A549 (cell line): ENCODE results near the gene ASAP2. TPM values are rescaled to one million over a fixed set of nuclear protein-coding genes. Genes with fewer than 3 reads are reported as not detected.

Experiments
- ATAC-seq, 2 experiments: fragments of 200-7000 bp in 1 of 2; fragments of >200 bp in 1 of 2; cut with Nextera tagmentation in 1 of 2; cut with Tn5 transposase in 1 of 2; 3 replicates each; pipeline versions ENCODE4 v1.8.0 to v1.9.1; 2018 to 2020; ENCODE audit warnings: mild to moderate bottlenecking in 1 of 2, moderate library complexity in 1 of 2
- CTCF ChIA-PET: fragments of 300-600 bp; sonication (Branson Sonifier 250); formaldehyde crosslinking; extraction: SDS; loops from one replicate; lab custom pipeline; 2021; ENCODE audit warnings: antibody characterized with exemption, inconsistent platforms; lab: Yijun Ruan, JAX
- POLR2A ChIA-PET: fragments of 350-600 bp; formaldehyde crosslinking; extraction: SDS; loops from one replicate; lab custom pipeline; 2021; ENCODE audit warnings: antibody characterized with exemption, inconsistent platforms; lab: Yijun Ruan, JAX
- DNase-seq, 2 experiments: peaks; one replicate each; pipeline versions ENCODE4 v3.0.0 to v3.0.0-alpha.2; 2011 to 2016; ENCODE audit warnings: low read depth in 1 of 2, low spot score in 1 of 2
- FAIRE-seq: peaks from 2 replicates; lab custom pipeline; 2011; peaks lifted over from hg19 to GRCh38; lab: Jason Lieb, UNC
- H3K27ac ChIP-seq, 2 experiments: fragments of >200 bp; sonication (Bioruptor Twin); formaldehyde crosslinking; 3 replicates each; pipeline ENCODE4 v1.5.1; 2016 to 2017
- H3K4me1 ChIP-seq: fragments of >200 bp; sonication (Bioruptor Twin); formaldehyde crosslinking; 3 replicates; pipeline ENCODE4 v1.6.1; 2016
- H3K4me2 ChIP-seq: fragments of >200 bp; sonication (Bioruptor Twin); formaldehyde crosslinking; 3 replicates; pipeline ENCODE4 v1.6.1; 2016
- H3K4me3 ChIP-seq: fragments of >200 bp; sonication (Bioruptor Twin); formaldehyde crosslinking; 3 replicates; pipeline ENCODE4 v1.5.1; 2016
- H3K9me3 ChIP-seq: fragments of >200 bp; sonication (Bioruptor Twin); formaldehyde crosslinking; 3 replicates; pipeline ENCODE4 v1.6.1; 2016
- CBX2 ChIP-seq: fragments of 200-600 bp; sonication (generic); IDR thresholded peaks from 2 replicates; pipeline ENCODE4 v1.6.1; 2016; ENCODE audit warnings: low read depth, mild to moderate bottlenecking, borderline replicate concordance
- CBX8 ChIP-seq: fragments of 200-600 bp; sonication (generic); IDR thresholded peaks from 2 replicates; pipeline ENCODE4 v1.6.1; 2016
- EP300 ChIP-seq, 2 experiments: fragments of >200 bp; sonication (Bioruptor Twin); formaldehyde crosslinking; IDR thresholded peaks; 2 replicates in 1 of 2; 3 replicates in 1 of 2; pipeline ENCODE4 v1.6.1; 2016 to 2017
- ESRRA ChIP-seq: fragments of 150-350 bp; IDR thresholded peaks from 2 replicates; pipeline ENCODE4 v1.6.1; 2014; ENCODE audit warnings: mild to moderate bottlenecking, low read length, borderline replicate concordance
- FOXS1 ChIP-seq: fragments of 250-450 bp; sonication (Bioruptor Pico); IDR thresholded peaks from 2 replicates; pipeline ENCODE4 v1.5.0; 2020; ENCODE audit warnings: mild to moderate bottlenecking, moderate library complexity
- GATA3 ChIP-seq: IDR thresholded peaks from 2 replicates; pipeline ENCODE4 v1.6.1; 2012; ENCODE audit warnings: borderline replicate concordance
- HDAC2 ChIP-seq: fragments of 200-600 bp; sonication (generic); IDR thresholded peaks from 2 replicates; pipeline ENCODE4 v1.6.1; 2016
- HES2 ChIP-seq: fragments of >200 bp; sonication (Bioruptor Twin); formaldehyde crosslinking; IDR thresholded peaks from 2 replicates; pipeline ENCODE4 v1.6.1; 2016
- HEYL ChIP-seq: fragments of 250-450 bp; sonication (Bioruptor Pico); IDR thresholded peaks from 2 replicates; pipeline ENCODE4 v1.8.0; 2021; ENCODE audit warnings: mild to moderate bottlenecking, moderate library complexity
- HMGXB4 ChIP-seq: fragments of 250-450 bp; sonication (Bioruptor Pico); IDR thresholded peaks from 2 replicates; pipeline ENCODE4 v1.5.0; 2021; ENCODE audit warnings: mild to moderate bottlenecking, moderate library complexity, borderline replicate concordance
- HOXB5 ChIP-seq: fragments of 250-450 bp; sonication (Bioruptor Pico); IDR thresholded peaks from 2 replicates; pipeline ENCODE4 v1.5.0; 2020; ENCODE audit warnings: mild to moderate bottlenecking, moderate library complexity
- JUNB ChIP-seq: fragments of >200 bp; sonication (Bioruptor Twin); formaldehyde crosslinking; IDR thresholded peaks from 2 replicates; pipeline ENCODE4 v1.6.1; 2016
- KDM1A ChIP-seq: fragments of 200-600 bp; sonication (generic); IDR thresholded peaks from 2 replicates; pipeline ENCODE4 v1.6.1; 2016; ENCODE audit warnings: low read depth, mild to moderate bottlenecking
- MAFK ChIP-seq: fragments of 450-650 bp; IDR thresholded peaks from 2 replicates; pipeline ENCODE4 v1.6.1; 2014; ENCODE audit not compliant: partially characterized antibody
- MAX ChIP-seq: IDR thresholded peaks from 2 replicates; pipeline ENCODE4 v1.6.1; 2012
- MAZ ChIP-seq: fragments of 150-350 bp; IDR thresholded peaks from 2 replicates; pipeline ENCODE4 v1.6.1; 2014; ENCODE audit warnings: antibody characterized with exemption, low read depth, low read length, borderline replicate concordance
- MYC ChIP-seq: IDR thresholded peaks from 2 replicates; pipeline ENCODE4 v1.6.1; 2012; ENCODE audit warnings: mild to moderate bottlenecking, inconsistent platforms, low read length, improper control_type of control experiment, borderline replicate concordance
- NFE2L2 ChIP-seq: fragments of 150-350 bp; conservative IDR thresholded peaks from 2 replicates; pipeline ENCODE4 v1.6.1; 2014; ENCODE audit warnings: low read length
- NR3C1 ChIP-seq: fragments of >200 bp; sonication (Bioruptor Twin); formaldehyde crosslinking; IDR thresholded peaks from 3 replicates; pipeline ENCODE4 v1.6.1; 2017
- POLR2AphosphoS2 ChIP-seq: conservative IDR thresholded peaks from 2 replicates; pipeline ENCODE4 v1.6.1; 2012; ENCODE audit warnings: low read length, improper control_type of control experiment, inconsistent platforms
- RAD21 ChIP-seq, 2 experiments: fragments of >200 bp in 1 of 2; sonication (Bioruptor Twin) in 1 of 2; formaldehyde crosslinking in 1 of 2; IDR thresholded peaks in 1 of 2; conservative IDR thresholded peaks in 1 of 2; 2 replicates in 1 of 2; 3 replicates in 1 of 2; pipeline ENCODE4 v1.6.1; 2012 to 2018; ENCODE audit warnings: inconsistent platforms in 1 of 2
- RCOR1 ChIP-seq: fragments of 150-350 bp; IDR thresholded peaks from 2 replicates; pipeline ENCODE4 v1.6.1; 2014; ENCODE audit warnings: antibody characterized with exemption, low read length, low read depth
- SMC3 ChIP-seq: fragments of >200 bp; sonication (Bioruptor Twin); formaldehyde crosslinking; IDR thresholded peaks from 3 replicates; pipeline ENCODE4 v1.6.1; 2018; ENCODE audit warnings: inconsistent platforms
- TFCP2L1 ChIP-seq: fragments of 250-450 bp; sonication (Bioruptor Pico); IDR thresholded peaks from 2 replicates; pipeline ENCODE4 v1.5.0; 2021; ENCODE audit warnings: mild to moderate bottlenecking
- ZC3H11A ChIP-seq: fragments of 450-650 bp; IDR thresholded peaks from 2 replicates; pipeline ENCODE4 v1.6.1; 2014; ENCODE audit warnings: antibody characterized with exemption, mild to moderate bottlenecking
- ZSCAN20 ChIP-seq: fragments of 250-450 bp; sonication (Bioruptor Pico); IDR thresholded peaks from 2 replicates; pipeline ENCODE4 v1.8.0; 2022; ENCODE audit warnings: mild to moderate bottlenecking, moderate library complexity
- WGBS: methylation state at CpG from one replicate; pipeline ENCODE4 v1.1.6; 2017; ENCODE audit errors: missing lambda C conversion rate; 5-methylcytosine and 5-hydroxymethylcytosine counted together
- polyA plus RNA-seq, 4 experiments: library from polyadenylated mRNA; depleted of rRNA in 3 of 4; stranded (reverse); fragments of >200 nt; fragmentation: RNase III in 1 of 4; extraction: RNeasy Plus Mini Kit Qiagen cat#74134 plus additional on column Dnase treatment in 1 of 4; gene quantifications; 2 replicates in 3 of 4; 3 replicates in 1 of 4; pipeline ENCODE4 v1.2.3, GENCODE V29; 2011 to 2017
- TF ChIP-seq, protein P1 (sequence below): fragments of 250-450 bp; sonication (Bioruptor Pico); IDR thresholded peaks from 2 replicates; pipeline ENCODE4 v1.5.0; 2020; ENCODE audit warnings: low read depth, mild to moderate bottlenecking, moderate library complexity
- TF ChIP-seq, protein P2 (sequence below): fragments of 200-600 bp; sonication (generic); IDR thresholded peaks from 2 replicates; pipeline ENCODE4 v1.6.1; 2016; ENCODE audit warnings: antibody characterized with exemption, mild to moderate bottlenecking, moderate library complexity
- TF ChIP-seq, protein P3 (sequence below): IDR thresholded peaks from 2 replicates; pipeline ENCODE4 v1.6.1; 2012; ENCODE audit warnings: low read depth, borderline replicate concordance

Gene ASAP2
- polyA plus RNA-seq, 2 of the 4 experiments (the other 2 are of a cell fraction), result 17.8 to 27.9 TPM

DNA sequence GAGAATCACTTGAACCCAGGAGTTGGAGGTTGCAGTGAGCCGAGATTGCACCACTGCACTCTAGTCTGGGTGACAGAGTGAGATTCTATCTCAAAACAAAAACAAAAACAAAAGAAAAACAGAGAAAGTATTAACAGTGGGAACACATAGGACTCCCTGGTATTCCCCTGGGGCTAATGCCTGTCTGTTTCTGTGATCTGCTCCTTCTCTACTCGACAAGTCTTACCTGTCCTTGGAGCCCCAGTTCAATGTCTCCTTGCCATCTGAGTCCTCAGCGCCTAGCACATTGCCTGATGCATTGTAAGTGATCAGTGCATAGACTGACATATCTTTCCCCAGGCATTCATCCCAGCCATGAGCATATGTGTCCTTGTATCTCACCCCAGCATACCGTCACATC lies 85.8 kb downstream of the ASAP2 start:
- ATAC-seq, result no peak
- POLR2A ChIA-PET, result no interaction called here
- no peak for TF ChIP-seq MAX
- TF ChIP-seq EP300 (IDR thresholded peaks at IDR 0.05), result no peak
- no peak for TF ChIP-seq POLR2AphosphoS2
- TF ChIP-seq HES2, result no peak
- no peak for TF ChIP-seq HDAC2
- TF ChIP-seq KDM1A, result no peak
- TF ChIP-seq CBX2, result no peak
- TF ChIP-seq GATA3, result no peak
- no peak for TF ChIP-seq RCOR1
- TF ChIP-seq NFE2L2, result no peak
- no peak for TF ChIP-seq ZSCAN20 (CRISPR knock-in tag)
- TF ChIP-seq CBX8, result no peak
- no peak for TF ChIP-seq TFCP2L1 (CRISPR knock-in tag)
- no peak for TF ChIP-seq HOXB5
- no peak for TF ChIP-seq RAD21 (conservative IDR thresholded peaks at IDR 0.05 in 1 of 2, IDR thresholded peaks at IDR 0.05 in 1 of 2)
- TF ChIP-seq, protein P1, sequence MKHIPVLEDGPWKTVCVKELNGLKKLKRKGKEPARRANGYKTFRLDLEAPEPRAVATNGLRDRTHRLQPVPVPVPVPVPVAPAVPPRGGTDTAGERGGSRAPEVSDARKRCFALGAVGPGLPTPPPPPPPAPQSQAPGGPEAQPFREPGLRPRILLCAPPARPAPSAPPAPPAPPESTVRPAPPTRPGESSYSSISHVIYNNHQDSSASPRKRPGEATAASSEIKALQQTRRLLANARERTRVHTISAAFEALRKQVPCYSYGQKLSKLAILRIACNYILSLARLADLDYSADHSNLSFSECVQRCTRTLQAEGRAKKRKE (CRISPR knock-in tag), result no peak
- no peak for TF ChIP-seq MAFK

DNA sequence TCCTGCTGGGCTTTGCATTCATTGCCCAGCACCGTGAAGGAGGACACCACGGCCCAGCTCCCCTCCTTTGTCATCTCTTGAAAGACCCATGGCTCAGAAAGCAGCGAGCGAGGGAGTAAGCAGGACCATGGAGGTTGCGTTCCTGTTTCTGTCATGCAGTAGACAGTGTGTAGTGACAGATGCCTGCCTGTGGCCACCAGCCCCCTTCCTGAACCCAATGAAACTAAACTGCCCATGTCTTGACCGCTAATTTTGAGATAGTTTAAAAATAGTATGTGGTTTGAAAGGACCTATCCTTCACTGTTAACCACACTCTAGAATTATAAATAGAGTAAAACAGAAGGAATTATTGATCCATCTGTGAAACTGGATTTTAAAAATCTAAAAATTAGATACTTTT lies 88.2 kb downstream of the ASAP2 start:
- Histone ChIP-seq H3K27ac (no peak overlapping the region), H3K4me2 (no peak overlapping the region), H3K4me3 (no peak overlapping the region), H3K4me1 (peaks cover 4% of the 10 kb centered on the region; the same call in 1 of the 3 replicates), H3K9me3 (no peaks in the 10 kb centered on the region)
- no peak for DNase-seq
- no peak for ATAC-seq
- WGBS, result 88% methylated on average over 6 of the region's 6 CpGs
- FAIRE-seq, result no peak
- POLR2A ChIA-PET, result no interaction called here
- TF ChIP-seq KDM1A (no peak), MAZ (no peak), JUNB (no peak), HMGXB4 (no peak), NR3C1 (no peak), HEYL (no peak), ESRRA (no peak), FOXS1 (CRISPR knock-in tag) (no peak), ZC3H11A (no peak), MAFK (no peak), SMC3 (no peak), MYC (no peak), NFE2L2 (no peak)
- TF ChIP-seq, protein P2, sequence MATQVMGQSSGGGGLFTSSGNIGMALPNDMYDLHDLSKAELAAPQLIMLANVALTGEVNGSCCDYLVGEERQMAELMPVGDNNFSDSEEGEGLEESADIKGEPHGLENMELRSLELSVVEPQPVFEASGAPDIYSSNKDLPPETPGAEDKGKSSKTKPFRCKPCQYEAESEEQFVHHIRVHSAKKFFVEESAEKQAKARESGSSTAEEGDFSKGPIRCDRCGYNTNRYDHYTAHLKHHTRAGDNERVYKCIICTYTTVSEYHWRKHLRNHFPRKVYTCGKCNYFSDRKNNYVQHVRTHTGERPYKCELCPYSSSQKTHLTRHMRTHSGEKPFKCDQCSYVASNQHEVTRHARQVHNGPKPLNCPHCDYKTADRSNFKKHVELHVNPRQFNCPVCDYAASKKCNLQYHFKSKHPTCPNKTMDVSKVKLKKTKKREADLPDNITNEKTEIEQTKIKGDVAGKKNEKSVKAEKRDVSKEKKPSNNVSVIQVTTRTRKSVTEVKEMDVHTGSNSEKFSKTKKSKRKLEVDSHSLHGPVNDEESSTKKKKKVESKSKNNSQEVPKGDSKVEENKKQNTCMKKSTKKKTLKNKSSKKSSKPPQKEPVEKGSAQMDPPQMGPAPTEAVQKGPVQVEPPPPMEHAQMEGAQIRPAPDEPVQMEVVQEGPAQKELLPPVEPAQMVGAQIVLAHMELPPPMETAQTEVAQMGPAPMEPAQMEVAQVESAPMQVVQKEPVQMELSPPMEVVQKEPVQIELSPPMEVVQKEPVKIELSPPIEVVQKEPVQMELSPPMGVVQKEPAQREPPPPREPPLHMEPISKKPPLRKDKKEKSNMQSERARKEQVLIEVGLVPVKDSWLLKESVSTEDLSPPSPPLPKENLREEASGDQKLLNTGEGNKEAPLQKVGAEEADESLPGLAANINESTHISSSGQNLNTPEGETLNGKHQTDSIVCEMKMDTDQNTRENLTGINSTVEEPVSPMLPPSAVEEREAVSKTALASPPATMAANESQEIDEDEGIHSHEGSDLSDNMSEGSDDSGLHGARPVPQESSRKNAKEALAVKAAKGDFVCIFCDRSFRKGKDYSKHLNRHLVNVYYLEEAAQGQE, result no peak
- TF ChIP-seq, protein P3, sequence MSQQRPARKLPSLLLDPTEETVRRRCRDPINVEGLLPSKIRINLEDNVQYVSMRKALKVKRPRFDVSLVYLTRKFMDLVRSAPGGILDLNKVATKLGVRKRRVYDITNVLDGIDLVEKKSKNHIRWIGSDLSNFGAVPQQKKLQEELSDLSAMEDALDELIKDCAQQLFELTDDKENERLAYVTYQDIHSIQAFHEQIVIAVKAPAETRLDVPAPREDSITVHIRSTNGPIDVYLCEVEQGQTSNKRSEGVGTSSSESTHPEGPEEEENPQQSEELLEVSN, result no peak
- TF ChIP-seq, protein P1 (CRISPR knock-in tag), result no peak
- CTCF ChIA-PET, result no interaction called here

More for the DNA sequence above, 85.8 kb downstream of the ASAP2 start:
- H3K4me2 ChIP-seq, result no peak overlapping the region
- 93% methylated on average over 4 of the region's 4 CpGs for WGBS
- no peak overlapping the region for H3K4me3 ChIP-seq
- peaks cover 26% of the 10 kb centered on the region for H3K4me1 ChIP-seq
- H3K9me3 ChIP-seq, result no peaks in the 10 kb centered on the region
- no peak overlapping the region for H3K27ac ChIP-seq
- CTCF ChIA-PET, result interaction anchor here (1.3 to 1.4 kb wide), 3 partner anchors 24 to 86 kb away, joined by 3 to 5 read pairs (median 4); partner anchors contain the start of gene ASAP2
- FAIRE-seq (no peak), DNase-seq (no peak)
